GM10847 (cell line): Measurements from ENCODE around the gene SRP68.

Source experiments
- POLR2A ChIP-seq: IDR thresholded peaks from 2 replicates; pipeline ENCODE4 v1.6.1; 2011; ENCODE audit not compliant: insufficient read length; ENCODE audit errors: extremely low read depth

The SRP68 gene

DNA sequence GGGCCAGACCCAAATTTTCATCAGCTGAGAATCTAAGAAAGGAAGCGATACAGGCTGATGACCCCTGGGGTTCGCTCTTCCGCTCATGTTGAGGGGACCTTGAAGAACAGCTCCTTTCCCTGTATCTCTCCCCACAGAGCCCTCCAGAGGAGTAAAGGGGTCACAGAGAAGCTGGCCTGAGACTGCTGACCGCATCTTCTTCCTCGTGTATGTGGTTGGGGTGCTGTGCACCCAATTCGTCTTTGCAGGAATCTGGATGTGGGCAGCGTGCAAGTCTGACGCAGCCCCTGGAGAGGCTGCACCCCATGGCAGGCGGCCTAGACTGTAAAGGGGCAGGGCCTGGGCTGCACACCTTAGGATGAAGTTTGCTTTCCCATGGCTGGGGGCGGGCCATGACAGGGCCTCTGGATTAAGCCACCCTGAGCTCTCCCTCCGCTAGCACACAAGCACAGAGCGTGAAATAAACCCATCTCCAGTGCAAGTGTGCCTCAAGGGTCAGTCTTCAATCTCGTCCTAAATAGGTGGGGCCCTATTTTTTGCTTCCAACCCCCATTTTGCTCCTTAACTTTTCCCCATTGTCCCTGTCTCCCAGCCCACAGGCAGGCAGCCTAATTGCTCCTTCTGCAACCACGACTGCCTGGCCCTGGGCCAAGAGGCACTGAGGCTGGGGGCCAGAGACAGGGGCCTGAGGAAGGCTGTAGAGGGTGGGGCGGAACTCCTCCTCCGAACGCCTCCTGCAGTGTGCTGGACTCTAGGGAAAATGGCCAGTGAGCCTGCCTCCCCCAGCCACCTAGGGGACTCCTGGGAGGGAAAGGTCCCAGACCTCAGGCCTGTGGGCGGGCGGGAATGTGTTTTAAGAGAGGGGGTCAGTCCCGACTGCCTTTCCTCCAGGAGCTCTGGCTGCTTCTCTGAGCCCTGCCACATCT is 10.3 kb upstream of the SRP68 start:
- TF ChIP-seq POLR2A = no peak

DNA sequence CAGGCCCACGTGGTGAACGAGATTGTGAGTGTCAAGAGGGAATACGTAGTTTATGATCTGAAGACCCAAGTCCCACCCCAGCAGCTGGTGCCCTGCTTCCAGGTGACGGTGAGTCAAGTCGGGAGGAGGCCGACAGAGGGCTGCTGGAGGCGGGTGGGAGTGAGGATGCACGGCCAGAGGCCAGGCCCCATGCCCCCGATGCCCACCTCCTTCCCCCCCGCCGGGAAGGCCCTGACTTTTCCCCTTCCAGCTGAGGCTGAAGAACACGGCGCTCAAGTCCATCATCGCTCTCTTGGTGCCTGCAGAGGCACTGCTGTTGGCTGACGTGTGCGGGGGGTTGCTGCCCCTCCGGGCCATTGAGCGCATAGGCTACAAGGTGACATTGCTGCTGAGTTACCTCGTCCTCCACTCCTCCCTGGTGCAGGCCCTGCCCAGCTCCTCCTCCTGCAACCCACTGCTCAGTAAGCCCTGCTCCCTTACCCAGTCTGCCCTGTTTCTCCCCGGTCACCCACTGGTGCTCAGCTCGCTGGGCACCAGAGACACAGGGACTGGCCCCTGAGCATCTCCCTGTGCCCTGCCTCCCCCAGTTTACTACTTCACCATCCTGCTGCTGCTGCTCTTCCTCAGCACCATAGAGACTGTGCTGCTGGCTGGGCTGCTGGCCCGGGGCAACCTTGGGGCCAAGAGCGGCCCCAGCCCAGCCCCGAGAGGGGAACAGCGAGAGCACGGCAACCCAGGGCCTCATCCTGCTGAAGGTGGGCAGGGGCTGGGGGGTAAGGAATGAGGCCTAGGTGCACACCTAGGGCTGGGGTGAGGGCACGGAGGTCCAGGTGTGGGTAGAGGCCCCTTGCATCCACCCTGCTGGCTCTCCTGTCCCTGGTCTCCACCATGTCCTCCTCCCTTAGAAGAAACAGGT is 9.2 kb upstream of the SRP68 start:
- TF ChIP-seq POLR2A = no peak

DNA sequence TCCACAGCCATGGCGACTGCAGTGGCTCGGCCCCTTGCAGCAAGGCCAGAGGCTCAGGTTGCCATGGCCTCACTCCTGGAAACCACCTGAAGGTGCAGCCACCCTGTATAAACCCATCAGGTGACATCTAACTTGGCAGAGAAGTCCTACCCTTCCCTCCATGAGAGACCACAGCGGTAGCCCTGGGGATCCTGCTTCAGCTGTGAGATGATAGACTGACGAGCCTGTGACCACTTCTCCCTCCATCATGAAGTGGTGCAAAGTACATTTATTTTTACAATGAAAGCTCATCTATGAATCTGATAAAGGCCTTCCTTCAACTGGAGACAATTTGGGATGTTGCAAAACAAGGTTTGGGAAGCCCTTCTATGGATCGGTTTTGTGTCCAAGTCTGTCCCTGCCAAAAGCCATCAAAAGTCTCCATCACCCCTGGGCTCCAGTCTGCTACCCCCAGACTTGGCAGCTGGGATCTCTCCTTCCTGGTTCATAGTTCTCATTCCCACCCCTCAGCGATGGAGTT is 8.5 kb upstream of the SRP68 start:
- TF ChIP-seq POLR2A = no peak

GRCh38 chr17:76079956-76080767 is 7.8 kb upstream of the SRP68 start:
- TF ChIP-seq POLR2A = no peak

DNA sequence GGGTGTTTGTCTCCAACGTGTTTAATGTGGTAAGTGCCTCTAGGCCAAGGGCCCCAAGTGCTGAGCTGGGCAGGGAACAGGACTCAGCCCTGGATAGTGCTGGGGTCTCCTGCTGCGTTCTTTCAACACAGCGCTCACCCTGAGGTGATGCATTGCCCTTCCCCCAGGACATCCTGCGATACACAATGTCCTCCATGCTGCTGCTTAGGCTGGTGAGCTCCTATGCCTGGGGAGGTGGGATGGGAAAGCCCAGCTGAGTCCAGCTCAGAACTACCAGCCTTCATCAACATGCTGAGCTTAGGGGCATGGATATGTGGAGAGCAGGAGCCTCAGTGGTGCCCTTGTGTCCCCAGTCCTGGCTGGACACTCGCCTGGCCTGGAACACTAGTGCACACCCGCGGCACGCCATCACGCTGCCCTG is 7.2 kb upstream of the SRP68 start:
- no peak for TF ChIP-seq POLR2A

- no peak for TF ChIP-seq POLR2A
Measured at GRCh38 chr17:76078860-76079534, 6.7 kb upstream of the SRP68 start, which contains the start of gene ZACN. TSS of gene ZACN (plus strand) at chr17:76079182. CDS start at chr17:76079265, 83 bp downstream.

DNA sequence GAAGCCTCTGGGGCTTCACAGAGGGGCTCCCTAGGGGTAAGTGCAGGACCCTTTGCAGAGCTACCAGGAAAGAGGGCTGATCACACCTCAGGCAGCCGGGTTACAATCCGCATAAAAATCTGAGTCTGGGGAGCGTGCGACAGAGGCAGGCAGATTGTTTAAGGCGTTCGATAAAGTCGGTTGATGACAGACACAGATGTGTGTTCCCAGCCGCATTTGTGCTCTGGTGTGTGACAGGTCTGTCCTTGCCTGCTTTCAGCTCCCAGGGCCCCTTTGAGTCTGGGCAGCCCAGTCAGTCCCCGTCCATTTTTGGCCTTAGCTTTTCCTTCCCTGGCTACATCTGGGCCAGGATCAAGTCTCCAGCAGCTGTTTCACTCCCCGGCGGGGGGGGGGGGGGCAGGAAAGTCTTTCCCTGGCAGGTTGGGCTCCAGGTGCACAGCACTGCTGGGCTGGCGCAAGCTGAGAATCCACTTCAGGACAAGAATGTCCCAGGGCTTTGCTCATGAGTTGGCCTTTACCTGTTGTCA is 5.3 kb upstream of the SRP68 start:
- no peak for TF ChIP-seq POLR2A

- TF ChIP-seq POLR2A = no peak
Measured at GRCh38 chr17:76076765-76077583, 4.7 kb upstream of the SRP68 start.

DNA sequence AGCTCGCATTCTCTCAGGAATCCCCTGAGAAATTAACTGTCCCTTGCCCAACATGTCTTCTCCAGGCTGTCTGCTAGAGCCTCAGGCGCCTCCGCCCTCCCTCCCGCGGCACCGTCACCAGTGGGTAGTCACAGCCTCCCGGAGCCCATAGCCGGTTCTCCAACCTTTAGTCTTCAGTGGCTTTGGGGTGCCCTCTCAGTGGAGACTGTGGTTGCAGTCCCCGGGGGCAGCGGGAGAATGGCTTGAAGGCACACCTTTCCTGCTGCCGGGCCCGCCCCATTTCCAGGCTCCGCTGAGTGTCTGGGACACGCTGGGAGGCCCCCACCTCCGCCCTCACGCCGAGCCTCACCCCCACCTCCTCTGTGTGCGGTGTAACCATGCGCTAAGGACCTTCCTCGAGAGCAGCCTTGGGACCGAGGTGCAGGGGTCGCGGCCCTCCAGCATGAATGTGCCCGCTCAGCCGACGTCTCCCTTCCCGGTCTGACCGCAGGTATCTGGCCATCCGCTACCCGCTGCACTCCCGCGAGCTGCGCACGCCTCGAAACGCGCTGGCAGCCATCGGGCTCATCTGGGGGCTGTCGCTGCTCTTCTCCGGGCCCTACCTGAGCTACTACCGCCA is 3.9 kb upstream of the SRP68 start:
- no peak for TF ChIP-seq POLR2A

- no peak for TF ChIP-seq POLR2A
Measured at GRCh38 chr17:76075364-76076145, 3.2 kb upstream of the SRP68 start.

- TF ChIP-seq POLR2A = no peak
Measured at GRCh38 chr17:76074390-76075363, 2.4 kb upstream of the SRP68 start, which contains the start of gene GALR2. TSS of gene GALR2 (plus strand) at chr17:76074781. CDS start at chr17:76074884, 103 bp downstream.
